HG03469 (cell line): ENCODE data around the gene MAD1L1.
"Not testable (repeated sequence)": the region's sequence is repeated elsewhere in the genome, so short reads cannot be mapped to it uniquely, and the experiment has no call there.

Experiments
- ATAC-seq: cut with Tn5 transposase; IDR thresholded peaks from one replicate; pipeline ENCODE4 v1.9.1; 2021; ENCODE audit warnings: mild to moderate bottlenecking, moderate library complexity, moderate number of reproducible peaks; ENCODE audit not compliant: unreplicated experiment

Gene MAD1L1

DNA sequence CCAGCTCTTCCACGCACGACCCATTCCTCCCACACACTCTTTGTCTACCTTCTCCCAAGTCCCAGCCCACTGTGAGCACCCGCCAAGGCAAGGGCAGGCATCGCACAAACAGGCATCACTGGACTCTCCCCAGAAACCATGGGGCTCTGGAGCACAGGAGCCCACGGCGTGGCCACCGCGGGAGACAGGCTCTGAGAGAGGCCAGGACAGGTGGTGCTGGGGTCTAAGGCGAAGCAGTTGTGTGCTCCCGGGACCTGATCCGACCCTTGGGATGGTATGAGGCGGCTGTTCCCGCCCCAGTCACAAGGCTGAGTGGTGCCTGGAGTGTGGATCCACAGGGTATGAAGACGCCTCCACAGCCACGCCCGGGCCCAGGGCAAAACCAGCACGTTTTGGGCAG lies 156.9 kb downstream of the MAD1L1 start:
- no peak for ATAC-seq

DNA sequence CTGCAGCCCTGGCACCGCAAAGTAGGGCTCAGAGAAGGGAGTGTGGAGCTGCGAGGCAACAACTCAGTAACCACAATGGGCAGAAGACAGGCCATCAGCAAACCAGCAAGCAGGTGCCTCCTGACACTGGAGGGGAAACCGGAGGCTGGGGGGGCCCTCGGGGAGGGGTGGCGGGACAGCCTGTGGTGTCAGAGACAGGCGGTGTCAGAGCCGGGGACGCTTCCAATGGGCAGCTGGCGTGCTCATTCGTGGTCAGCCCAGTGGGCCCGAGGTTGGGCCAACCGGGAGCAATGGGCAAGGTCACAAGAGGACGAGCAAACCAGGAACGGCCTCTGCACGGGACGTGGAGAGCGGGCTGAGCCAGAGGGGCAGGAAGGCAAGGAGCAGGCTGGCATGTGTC lies 158.1 kb downstream of the MAD1L1 start:
- no peak for ATAC-seq

DNA sequence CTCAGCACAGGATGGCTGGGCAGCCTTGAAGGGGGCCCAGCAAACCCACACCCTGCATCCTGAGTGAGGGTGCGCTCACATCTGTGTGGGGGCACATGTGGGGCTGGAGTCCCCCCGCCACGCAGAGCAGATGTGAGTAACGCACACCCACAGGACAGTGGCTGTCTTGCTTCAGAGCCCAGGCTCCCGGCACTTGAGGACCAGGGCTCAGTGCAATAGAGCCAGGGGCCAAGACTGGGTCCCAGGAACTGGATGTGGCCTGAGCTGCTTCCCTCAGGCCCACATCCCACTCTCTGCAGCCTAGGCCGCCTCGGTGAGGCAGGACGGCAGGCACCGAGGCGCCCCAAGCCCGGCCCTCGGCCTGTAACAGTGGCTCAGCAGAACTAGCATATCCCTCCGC lies 159.9 kb downstream of the MAD1L1 start:
- ATAC-seq = no peak

DNA sequence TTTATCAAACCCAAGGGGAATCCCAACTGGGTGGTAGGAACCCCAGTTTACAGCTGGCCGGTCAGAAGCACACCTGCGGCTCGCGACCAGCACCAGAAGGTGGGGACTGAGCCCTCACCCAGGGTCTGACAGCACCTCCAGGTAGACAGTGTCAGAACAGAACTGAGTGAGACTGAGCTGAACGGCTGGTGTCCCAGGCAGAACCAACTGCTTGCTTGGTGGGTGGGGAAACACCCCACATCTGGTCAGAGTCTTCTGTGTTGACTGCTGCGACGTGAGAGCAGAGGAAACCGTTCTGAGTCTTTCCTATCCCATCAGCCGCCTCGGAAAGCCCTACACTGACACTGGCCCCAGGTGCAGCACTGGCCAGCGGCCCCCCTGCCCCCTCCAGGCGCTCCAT lies 160.7 kb downstream of the MAD1L1 start:
- peak; percentile 72 for ATAC-seq

DNA sequence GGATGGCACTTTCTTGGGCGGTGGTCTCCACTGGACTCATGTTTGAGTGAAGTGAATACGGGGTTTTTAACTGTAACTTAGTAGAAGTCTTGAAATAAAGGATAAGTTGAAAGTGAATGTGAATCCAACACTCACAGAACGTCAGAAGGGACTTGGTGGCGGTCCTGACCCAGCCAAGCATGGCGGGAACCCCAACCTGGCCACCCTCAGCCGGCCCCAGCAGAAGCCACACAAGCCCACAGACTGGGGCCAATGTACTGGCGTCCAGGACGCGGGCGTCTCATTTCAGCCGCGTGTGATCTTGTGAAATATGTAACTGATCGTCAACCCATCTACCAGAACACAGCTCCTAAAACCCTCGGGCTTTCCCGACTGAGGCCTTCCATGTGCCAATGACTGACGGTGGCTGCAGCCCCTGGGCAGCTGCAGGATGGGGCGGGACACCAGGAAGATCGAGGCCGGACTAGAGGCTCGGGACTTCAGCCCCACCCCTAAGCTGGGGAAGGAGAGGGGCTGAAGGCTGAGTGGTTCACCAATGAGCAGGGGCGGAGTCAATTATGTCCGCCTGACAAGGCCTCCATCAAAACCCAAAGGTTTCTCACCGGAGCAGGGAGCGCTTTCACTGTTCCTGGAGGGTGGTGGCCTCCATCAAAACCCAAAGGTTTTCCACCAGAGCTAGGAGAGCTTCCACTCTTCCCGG lies 161.5 kb downstream of the MAD1L1 start:
- no peak for ATAC-seq

DNA sequence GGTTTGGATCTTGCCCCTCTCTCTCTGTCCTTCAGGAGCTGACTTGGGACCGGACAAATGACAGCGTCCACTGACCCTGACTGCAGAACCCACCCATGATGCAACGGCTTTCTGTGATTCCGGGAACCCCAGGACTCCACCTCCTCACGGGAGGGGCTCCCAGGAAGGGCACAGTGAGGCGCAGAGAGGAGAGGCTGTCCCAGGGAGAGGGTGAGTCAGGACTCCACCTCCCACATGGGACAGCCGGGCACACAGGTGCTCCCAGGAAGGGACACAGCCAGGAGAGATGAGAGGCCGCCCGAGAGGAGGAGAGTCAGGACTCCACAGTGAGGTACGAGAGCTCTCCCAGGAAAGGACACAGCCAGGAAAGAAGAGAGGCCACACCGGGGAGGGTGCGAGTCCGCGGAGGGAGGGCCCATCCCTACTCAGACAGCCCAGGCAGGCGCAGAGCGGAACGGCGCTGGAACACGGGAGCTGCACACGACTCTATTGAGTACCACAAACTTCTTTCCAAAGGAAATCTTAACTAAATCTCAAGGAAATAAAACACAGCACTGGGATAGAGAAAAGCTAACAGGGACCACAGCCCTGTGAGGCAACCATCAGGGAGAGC lies 162.5 kb downstream of the MAD1L1 start:
- no peak for ATAC-seq

DNA sequence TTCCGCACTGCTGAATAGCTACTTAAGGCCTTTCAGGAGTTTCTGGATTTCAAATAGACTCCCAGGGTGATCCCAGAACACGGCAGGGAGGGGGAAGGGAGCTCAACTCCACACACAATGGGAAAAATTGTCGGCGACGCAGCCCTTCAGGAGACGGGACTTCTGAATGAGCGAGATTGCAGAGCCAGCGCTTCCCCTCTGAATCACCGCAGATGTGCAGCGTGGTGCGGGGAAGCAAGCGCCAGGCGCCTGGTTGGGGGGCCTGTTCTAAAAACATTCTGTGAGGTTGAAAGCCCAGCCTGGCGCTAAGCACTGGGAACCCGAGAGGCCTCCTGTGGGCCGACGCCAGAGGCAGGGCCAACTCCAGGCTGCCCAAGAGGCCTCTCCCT lies 163.3 kb downstream of the MAD1L1 start:
- no peak for ATAC-seq

DNA sequence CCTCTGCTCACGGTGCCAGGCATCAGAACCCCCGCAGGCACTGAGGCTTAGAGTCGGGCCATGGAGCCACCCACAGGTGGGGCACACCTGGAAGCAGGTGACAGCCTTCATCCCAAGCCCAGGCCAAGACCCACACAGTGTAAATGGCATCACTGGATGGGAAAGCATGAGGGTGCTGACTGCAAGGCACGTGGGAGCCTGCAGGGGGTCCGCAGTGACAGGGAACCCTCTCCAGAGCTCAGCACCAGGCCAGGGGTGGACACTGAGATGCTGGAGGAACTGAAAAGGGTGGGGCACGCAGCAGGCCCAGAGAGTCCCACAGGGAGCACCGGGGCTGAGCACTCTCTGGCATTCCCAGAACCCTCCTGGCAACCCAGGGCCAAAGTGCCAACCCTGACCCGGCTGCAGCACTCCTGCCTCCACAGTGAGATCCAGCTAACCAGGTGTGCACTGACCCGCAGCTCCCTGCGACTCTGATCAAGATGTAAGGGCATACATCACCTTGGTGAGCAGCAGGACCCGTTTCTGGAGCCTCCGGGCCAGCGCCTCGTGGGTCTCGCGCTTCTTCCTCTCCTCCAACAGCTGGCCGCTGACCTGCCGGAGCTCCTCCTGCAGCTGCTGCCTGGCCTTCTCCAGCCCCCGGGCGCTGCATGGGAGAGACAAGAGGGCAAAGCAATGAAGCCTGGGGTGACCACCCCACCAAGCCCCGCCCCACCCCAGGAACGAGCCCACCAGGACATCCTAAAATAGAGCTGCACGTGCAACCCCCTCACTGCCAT lies 163.9 kb downstream of the MAD1L1 start:
- no peak for ATAC-seq

DNA sequence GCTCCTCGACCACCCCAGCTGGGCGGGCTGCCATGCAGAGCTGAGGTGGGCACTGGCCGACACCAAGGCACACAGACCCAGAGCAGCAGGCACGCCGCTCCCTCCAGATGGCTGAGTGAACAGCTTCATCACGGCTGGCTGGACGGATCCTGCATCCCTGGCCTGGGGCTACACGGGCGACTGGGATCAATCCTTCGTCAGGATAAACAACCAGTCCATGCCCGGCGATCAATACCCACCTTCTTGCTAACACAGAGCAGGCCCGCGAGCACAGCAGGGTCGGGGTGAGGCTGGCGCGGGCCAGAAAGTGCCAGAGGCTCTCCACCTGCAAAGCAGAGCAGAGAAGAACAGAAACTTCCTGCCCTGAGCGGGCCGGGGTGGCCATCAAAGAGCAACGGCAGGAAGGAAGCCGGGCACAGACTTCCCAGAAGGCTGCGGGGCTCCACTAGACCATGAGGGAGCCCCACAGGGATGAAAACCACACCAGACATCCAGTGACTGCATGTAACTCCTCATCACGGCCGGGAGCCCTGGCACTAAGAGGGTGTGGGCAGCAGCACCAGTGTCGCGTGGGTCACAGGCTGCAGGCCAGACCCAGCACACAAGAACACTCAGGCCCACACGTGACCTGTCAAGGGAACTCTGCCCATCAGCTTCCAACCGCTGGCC lies 166.4 kb downstream of the MAD1L1 start:
- ATAC-seq = no peak

DNA sequence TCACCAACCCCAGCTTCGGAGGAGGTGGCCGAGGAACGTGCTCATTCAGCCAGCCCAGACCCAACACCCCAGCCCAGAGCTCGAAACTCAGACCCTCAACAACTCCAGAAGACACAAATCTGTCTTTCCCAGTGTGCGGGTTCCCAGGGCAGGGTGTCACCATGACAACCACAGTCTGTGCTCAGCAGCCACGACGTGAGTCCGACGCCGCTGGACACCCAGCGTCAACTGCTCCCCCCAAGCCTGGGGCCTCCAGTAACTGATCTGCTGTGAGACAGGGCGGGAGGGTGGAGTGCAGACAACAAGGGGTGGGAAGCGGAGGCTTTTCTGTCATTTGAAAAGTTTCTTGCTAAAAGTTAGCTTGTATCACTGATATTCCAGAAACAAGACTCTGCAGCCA lies 167.2 kb downstream of the MAD1L1 start:
- ATAC-seq = no peak

DNA sequence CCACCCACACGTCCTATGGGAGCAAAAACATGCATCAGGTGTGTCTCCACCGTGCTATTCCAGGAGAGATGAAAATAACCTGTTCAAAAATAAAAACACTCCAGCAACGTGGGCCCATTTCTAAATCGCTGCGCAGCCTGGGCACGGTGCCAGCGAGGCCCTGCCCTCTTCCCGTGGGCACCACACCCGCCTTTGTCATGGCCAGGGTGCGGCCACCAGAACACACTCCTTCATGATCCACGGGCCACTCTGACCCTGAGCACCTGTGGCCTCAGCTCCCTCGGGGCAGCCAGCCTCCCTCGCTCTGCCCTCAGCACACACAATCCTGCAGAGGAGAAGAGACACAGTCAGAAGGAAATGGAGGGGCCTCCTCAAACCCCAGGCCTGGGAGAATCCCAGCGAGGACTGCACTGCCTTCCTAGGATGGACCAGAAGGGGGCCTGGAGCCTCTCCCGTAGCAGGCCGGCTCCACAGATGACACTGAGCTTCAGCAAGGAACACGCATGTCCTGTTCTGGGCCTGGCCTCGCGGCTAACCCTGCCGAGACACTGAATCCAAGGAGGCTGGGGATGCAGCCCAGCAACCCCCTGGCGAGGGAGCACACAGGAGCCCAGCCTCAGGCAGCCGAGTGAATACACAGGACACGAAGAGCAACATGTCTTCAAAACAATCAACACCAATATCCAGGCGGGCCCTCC lies 169.0 kb downstream of the MAD1L1 start:
- no peak for ATAC-seq

DNA sequence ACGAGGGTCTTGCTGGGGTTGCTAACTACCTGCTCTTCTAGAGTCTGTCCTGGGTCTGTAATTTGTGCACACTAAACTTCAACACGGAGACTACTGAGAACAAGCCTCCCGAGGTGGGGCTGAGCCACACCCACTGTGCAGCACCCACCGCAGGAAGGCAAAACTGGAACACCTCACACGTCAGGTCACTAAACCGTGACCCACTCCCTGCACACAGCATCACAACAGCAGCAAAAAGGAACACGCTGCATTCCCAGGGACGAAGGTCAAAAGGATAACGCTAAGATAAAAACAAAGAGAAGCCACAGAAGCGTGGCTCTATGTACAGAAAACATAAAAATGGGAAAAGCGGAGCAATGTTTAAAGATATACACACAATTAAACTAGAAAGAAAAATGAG lies 170.1 kb downstream of the MAD1L1 start:
- no peak for ATAC-seq

DNA sequence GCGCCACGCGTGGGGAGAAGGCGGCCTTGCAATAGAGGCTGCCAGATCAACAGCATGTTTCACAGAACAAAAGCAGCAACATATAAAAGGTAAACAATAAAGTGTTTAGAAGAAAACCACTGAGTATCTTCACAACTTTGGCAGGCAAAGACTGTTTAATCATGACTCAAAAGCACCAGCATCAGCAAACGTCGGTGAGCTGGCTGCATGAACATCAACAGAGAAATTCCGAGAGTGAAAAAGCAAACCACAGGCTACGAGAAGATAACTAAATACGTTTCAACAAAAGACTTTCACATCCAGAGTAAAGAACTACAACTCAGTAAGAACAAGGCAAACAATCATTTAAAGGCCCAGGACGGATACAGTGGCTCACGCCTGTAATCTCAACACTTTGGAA lies 172.0 kb downstream of the MAD1L1 start:
- ATAC-seq = no peak

DNA sequence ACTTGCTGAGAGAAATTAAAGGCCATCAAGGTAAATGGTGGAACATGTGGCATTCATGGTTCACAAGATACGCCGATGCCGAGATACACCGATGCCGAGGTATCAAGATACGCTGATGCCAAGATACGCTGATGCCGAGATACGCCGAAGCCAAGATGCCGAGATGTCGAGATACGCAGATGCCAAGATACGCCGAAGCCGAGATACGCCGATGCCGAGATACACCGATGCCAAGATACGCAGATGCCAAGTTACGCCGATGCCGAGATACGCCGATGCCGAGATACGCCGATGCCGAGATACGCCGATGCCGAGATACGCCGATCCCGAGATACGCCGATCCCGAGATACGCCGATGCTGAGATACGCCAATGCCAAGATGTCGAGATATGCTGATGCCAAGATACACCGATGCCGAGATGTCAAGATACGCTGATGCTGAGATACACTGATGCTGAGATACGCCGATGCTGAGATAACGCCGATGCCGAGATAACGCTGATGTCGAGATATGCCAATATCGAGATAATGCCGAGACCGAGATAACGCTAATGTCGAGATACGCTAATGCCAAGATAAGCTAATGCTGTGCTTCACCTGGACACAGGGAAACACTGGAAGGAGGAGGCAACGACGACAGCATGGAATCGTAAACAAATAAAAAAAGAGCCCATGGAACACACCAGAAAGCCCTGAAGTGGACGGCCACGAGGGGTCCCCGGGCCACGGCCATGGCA lies 172.6 kb downstream of the MAD1L1 start:
- no peak for ATAC-seq

DNA sequence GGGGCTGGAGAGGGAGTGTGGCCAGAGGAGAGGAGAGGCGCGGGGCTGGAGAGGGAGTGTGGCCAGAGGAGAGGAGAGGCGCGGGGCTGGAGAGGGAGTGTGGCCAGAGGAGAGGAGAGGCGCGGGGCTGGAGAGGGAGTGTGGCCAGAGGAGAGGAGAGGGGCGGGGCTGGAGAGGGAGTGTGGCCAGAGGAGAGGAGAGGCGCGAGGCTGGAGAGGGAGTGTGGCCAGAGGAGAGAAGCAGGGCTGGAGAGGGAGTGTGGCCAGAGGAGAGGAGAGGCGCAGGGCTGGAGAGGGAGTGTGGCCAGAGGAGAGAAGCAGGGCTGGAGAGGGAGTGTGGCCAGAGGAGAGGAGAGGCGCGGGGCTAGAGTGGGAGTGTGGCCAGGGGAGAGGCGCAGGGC lies 174.5 kb downstream of the MAD1L1 start:
- not testable (repeated sequence) for ATAC-seq

DNA sequence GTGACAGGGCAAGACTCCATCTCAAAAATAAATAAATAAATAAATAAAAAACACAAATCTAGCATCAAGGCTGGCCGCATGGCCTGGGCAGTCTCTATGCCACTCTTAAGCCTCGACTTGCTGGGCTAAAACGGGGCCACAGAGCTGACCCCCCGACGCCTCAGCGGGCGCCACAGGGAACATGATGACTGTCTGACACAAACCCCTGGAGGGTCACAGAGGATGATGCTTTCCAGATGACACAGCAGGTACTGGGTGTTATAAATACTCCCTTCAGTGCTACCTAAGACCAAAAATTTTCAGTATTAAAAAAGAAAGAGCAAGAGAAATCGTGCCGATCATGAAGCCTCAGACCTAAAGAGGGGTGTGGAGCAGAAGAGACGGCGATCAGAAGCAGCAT lies 176.8 kb downstream of the MAD1L1 start:
- ATAC-seq = no peak

DNA sequence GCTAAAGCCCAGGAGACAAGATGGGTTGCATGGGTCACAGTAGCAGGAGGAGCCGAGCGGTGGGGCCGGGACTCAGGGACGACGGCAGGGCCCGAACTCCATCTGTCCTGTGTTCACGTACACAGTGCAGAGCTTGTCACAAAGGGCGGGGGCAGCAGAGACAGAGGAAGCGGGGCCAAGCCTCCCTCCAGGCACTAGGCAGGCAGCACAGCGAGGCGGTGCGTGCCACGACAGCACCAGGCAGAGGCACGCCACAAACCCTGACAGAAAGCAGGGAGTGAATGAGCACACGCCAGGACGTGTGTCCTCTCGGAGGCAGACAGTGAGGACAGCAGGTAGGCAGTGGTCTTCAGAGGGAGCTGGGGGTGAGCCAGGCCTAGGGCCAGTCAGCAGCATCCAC lies 177.8 kb downstream of the MAD1L1 start:
- ATAC-seq = no peak

DNA sequence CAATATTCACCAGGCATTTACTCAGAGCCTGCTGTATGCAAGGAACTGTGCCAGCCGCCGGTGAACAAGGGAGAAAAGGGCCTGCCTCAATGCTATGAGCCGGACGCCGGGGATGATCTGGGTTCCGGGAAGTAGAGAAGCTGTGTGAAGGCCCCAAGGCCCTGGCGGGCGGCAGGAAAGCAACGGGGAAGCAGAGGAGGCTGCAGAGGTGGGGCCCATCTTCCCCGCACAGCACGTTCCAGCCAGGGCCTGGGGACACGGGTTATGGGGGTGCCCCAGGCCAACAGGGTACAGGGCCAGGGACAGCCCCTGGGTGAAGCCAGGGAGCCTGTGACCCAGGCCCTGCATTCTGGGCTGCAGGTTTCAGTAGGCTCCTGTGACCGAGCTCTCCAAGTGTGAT lies 179.3 kb downstream of the MAD1L1 start:
- ATAC-seq = no peak

DNA sequence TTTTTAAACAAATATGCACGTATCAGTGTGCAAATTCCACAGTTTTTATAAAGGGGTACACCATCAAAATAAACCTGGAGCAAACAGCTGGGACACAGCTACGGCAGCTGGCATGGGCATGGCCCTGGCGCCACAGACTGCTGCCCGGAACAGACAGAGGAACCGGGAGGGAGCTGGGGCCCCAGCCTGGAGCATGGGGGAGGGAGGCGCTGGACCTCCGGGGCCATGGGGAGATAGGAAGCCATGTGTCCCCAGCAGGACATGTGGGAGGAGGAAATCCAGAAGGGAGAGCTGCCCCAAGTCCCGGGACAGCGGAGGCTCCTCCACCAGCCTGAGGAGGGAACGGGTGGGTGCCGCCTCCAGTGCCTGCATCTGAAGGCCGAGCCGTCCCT lies 180.1 kb downstream of the MAD1L1 start:
- no peak for ATAC-seq
